SHP77 treated with DMSO at 0.1 percent for 48 hours (cell line): Measurements from ENCODE around the gene HORMAD2.
"Not testable (repeated sequence)": the region's sequence is repeated elsewhere in the genome, so short reads cannot be mapped to it uniquely, and the experiment has no call there.

Experiments
- DNase-seq: peaks from one replicate; lab custom pipeline; 2025; lab: John Stamatoyannopoulos, UW

Gene HORMAD2

DNA sequence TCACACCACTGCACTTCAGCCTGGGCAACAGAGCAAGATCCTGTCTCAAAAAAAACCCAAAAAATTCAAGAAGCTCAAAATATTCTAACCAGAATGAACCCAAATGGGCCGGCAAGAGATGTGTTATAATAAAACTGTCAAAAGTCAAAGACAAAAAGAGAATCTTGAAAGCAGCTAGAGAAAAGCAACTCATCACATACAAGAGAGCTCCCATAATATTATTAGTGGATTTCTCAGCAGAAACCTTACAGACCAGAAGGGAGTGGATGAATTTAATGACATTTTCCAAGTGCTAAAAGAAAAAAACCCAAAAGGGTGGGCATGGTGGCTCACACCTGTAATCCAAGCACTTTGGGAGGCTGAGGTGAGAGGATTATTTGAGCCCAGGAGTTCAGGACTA lies 22.9 kb upstream of the HORMAD2 start:
- no peak for DNase-seq

DNA sequence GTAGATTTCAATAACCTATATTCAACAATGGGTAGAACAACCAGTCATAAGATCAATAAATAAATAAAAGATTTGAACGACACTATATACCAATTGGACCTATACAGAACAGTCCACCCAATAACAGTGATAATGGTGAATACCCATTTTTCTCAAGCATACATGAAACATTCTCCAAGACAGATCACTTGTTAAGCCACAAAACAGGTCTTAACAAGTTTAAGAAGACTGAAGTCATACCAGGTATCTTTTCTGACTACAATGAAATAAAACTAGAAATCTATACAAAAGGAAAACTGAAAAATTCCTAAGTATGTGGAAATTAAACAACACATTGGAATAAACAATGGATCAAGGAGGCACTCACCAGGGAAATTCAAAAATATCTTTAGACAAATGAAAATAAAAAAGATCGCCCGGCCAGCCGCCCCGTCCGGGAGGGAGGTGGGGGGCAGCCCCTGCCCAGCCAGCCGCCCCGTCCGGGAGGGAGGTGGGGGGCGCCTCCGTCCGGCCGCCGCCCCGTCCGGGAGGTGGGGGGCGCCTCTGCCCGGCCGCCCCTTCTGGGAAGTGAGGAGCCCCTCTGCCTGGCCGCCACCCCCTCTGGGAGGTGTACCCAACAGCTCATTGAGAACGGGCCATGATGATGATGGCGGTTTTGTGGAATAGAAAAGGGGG lies 20.8 kb upstream of the HORMAD2 start:
- not testable (repeated sequence) for DNase-seq

DNA sequence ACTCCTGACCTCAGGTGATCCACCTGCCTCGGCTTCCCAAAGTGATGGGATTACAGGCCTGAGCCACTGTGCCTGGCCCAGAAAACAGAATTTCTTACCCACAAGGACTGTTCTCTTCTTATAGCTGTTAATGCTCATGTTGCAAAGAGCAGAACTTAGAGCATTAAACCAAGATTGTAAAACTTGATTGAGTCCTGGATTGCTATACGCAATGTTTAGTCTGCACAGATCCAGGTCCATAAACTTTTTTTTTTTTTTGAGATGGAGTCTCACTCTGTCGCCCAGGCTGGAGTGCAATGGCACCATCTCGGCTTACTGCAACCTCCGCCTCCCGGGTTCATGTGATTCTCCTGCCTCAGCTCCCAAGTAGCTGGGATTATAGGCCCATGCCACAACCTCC lies 19.2 kb upstream of the HORMAD2 start:
- not testable (repeated sequence) for DNase-seq

DNA sequence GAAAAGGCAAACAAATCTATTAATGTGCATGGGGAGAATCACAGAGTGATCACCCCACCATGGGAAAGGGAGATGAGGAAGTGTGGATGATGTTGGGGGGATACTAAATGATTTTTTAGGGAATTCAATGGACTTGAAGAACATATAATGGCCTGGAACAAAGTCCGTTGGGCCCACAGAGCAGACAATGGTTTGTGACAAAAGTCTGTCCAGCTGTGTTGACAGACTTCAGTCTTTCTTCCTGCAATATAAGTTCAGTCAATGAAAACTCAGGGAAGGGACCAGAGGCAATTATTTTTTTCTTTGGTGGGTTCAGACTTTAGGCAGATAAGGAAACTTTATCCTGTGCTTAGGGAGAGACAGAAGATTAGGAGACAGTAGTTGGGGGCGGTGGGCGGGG lies 18.0 kb upstream of the HORMAD2 start:
- no peak for DNase-seq

- DNase-seq = no peak
Measured at GRCh38 chr22:30062950-30063349, 17.3 kb upstream of the HORMAD2 start.

DNA sequence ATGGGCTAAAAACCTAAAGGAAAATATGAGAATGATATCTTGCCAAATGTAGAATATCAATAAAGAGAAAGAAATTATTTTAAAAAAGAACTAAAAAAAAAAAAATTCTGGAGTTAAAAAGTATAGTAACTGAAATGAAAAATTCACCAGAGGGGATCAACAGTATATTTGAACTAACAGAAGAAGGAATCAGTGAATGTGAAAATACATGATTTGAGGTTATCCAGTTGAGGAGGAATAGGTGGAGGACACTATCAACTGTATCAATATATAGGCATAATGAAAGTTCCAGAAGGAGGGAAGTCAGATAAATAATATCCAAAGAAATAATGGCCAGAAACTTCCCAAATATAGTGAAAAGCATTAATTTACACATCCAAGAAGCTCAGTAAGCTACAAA lies 16.1 kb upstream of the HORMAD2 start:
- DNase-seq = no peak

DNA sequence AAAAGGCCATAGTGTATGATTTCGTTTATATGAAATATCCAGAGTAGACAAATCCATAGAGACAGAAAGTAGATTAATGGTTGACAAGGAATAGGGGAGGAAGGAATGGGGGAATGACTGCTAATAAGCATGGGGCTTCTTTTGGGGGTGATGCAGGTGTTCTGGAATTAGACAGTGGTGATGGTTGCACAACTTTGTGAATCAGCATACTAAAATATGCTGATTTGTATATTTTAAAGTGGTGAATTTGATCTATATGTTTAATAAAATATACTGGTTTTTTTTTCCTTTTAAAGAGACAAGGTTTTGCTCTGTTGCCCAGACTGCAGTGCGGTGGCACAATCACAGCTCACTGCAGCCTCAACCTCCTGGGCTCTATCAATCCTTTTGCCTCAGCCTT lies 6.5 kb upstream of the HORMAD2 start:
- DNase-seq = no peak

DNA sequence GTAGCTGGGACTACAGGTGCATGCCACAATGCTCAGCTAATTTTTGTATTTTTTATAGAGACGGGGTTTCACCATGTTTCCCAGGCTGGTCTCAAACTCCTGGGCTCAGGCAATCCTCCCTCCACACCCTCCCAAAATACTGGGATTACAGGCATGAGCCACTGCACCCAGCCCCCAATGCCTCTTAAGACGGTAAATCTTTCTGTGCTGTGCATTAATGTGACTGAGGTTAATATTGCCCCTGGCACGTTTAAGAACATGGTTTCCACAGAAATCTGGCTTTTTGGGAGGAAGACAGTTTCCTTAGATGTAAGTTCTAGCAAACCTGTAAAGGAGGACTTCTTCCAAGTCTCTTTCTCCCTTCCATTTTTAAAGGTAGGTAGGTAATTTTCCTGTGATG lies 6.1 kb upstream of the HORMAD2 start:
- DNase-seq = no peak

- no peak for DNase-seq
Measured at GRCh38 chr22:30074994-30075393, 5.3 kb upstream of the HORMAD2 start.

GRCh38 chr22:30077279-30077880 lies 2.9 kb upstream of the HORMAD2 start:
- DNase-seq = no peak

- no peak for DNase-seq
Measured at GRCh38 chr22:30078320-30079311, 1.6 kb upstream of the HORMAD2 start.

- no peak for DNase-seq
Measured at GRCh38 chr22:30080805-30081204, 541 bp downstream of the HORMAD2 start.

DNA sequence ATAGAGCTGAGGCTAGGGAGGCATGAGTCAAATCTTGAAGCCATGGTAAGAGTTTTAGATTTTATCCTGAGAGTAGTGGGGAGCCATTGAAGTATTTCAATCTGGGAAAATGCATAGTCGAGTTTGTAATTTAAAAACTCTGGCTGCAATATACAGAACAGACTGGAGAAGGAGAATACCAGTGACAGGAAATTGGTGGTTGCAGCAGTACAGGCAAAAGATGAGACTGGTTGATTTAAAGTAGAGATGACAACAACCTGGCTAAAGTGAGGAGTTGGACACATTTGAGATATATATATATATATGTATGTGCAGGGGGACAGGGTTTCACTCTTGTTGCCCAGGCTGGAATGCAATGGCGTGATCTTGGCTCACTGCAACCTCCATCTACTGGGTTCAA lies 6.2 kb downstream of the HORMAD2 start:
- DNase-seq = no peak

DNA sequence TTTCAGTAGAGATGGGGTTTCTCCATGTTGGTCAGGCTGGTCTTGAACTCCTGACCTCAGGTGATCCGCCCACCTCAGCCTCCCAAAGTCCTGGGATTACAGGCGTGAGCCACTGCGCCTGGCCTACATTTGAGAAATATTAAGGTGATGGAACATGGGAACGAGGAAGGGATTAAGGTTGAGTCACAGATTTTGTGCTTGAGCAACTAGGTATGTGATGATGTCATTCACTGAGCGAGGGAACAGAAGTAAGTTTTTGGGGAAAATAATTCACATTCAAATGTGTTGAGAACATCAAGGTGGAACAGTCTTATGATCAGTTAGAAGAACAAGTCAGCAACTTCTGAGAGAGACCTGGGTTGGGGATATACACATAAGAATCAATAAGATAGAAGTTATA lies 6.8 kb downstream of the HORMAD2 start:
- DNase-seq = not testable (repeated sequence)

DNA sequence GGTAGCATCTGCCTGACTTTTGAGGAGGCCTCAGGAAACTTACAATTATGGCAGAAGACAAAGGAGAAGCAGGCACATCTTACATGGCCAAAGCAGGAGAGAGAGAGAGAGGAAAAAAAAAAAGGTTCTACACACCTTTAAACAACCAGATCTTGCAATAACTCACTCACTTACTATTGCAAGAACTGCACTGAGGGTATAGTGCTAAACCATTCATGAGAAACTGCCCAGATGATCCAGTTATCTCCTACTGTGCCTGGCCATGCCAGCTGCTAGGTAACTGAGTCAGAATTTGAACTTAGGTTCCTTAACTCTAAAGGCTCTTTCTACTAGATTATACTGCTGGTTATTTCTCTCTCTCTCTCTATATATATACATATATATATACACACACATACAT lies 7.3 kb downstream of the HORMAD2 start:
- DNase-seq = no peak

DNA sequence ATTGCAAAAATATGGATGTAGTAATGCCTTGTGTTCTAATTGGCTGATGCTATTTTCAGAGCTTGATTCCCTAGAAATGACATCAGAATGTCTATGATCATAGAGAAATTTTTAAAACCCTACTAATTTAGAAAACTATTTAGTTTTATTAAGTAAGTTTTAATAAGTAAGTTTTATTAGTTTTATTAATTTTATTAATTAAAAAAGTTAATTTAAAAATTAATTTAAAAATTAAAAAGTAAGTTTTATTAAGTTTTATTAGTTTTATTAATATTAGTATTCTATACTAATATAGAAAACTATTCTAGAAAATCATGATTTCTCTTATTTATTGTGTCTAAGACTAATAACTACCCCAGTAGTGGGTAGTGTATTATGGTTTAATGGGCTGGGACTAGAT lies 8.2 kb downstream of the HORMAD2 start:
- DNase-seq = no peak

GRCh38 chr22:30089655-30089974 lies 9.4 kb downstream of the HORMAD2 start:
- no peak for DNase-seq

DNA sequence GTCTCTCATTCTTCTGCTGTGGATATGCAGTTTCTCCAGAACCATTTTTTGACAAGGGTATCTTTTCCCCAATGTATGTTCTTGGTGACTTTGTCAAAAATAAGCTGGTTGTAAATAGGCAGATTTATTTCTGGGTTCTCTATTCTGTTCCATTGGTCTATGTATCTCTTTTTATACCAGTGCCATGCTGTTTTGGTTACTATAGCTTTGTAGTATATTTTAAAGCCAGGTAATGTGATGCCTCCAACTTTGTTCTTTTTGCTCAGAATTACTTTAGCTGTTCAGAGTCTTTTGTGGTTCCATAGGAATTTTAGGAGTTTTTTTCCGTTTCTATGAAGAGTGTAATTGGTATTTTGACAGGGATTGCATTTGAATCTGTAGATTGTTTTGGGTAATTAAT lies 12.4 kb downstream of the HORMAD2 start:
- no peak for DNase-seq

- no peak for DNase-seq
Measured at GRCh38 chr22:30094804-30095203, 14.5 kb downstream of the HORMAD2 start.

GRCh38 chr22:30097861-30098260 lies 17.6 kb downstream of the HORMAD2 start:
- DNase-seq = no peak

DNA sequence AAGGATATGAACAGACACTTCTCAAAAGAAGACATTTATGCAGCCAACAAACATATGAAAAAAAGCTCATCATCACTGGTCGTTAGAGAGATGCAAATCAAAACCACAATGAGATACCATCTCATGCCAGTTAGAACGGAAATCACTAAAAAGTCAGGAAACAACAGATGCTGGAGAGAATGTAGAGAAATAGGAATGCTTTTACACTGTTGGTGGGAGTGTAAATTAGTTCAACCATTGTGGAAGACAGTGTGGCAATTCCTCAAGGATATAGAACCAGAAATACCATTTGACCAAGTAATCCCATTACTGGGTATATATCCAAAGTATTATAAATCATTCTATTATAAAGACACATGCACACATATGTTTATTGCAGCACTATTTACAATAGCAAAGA lies 20.5 kb downstream of the HORMAD2 start:
- DNase-seq = not testable (repeated sequence)

- no peak for DNase-seq
Measured at GRCh38 chr22:30104501-30105156, 24.4 kb downstream of the HORMAD2 start.

- no peak for DNase-seq
Measured at GRCh38 chr22:30105483-30105882, 25.2 kb downstream of the HORMAD2 start.
